ENCODE measurements around the gene ANKS1A. TPM values are rescaled to one million over a fixed set of nuclear protein-coding genes. Genes with fewer than 3 reads are reported as not detected.
"Not testable (repeated sequence)": the region's sequence is repeated elsewhere in the genome, so short reads cannot be mapped to it uniquely, and the experiment has no call there.

The ANKS1A gene
- total RNA-seq, 3 donors from 2014 or later (not counting 1 experiment from before 2014, with no cell fraction given): 10.4 to 11.5 (median 10.9) TPM

DNA sequence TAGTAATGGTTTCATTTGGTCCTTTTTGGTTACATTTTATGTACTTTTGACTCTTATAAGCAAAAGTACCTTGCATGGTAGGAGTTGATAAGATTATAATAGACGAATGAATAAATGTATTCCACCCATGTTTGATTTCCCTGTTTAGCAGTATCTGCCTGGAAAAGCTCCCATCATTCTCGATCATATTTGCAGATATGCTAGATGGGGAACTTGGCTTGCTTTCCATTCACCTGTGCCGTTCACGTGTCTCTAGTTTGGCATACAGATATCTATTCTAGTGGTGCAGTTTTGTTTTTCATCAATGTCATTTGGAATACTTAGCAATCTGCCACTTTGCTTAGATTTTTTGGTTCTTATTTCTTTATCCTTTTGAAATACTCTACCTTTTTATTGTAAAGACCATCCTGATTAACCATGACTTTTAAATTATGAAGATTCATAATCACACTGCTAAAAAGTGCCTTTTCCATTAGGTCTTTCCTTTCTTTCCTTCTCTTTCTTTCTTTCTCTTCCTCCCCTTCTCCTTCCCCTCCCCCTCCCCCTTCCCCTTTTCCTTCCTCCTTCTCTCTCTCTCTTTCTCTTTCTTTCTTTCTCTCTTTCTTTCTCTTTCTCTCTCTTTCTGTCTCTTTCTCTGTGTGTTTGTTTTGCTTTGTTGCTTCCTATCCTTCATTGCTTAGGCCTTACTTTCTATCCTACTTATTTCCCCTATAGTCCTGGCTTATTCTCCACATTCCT, 40.4 kb downstream of the ANKS1A start:
- no peaks in the 10 kb centered on the region for H3K9me3 ChIP-seq (ENCODE audit: control insufficient read depth, insufficient read depth, low read length)
- Mint-ChIP-seq H3K4me3 (no peak overlapping the region), H3K9me3 (no peaks in the 10 kb centered on the region), H3K27ac (no peak overlapping the region), H3K4me1 (peaks cover 14 to 15% of the 10 kb centered on the region in 2 donors), H3K27me3 (ENCODE audit: low read depth in 2 of 2) (no peaks in the 10 kb centered on the region), H3K36me3 (no peaks in the 10 kb centered on the region)
- intact Hi-C loops (cut with micrococcal nuclease): no loop called here
- TF ChIP-seq, protein P1, sequence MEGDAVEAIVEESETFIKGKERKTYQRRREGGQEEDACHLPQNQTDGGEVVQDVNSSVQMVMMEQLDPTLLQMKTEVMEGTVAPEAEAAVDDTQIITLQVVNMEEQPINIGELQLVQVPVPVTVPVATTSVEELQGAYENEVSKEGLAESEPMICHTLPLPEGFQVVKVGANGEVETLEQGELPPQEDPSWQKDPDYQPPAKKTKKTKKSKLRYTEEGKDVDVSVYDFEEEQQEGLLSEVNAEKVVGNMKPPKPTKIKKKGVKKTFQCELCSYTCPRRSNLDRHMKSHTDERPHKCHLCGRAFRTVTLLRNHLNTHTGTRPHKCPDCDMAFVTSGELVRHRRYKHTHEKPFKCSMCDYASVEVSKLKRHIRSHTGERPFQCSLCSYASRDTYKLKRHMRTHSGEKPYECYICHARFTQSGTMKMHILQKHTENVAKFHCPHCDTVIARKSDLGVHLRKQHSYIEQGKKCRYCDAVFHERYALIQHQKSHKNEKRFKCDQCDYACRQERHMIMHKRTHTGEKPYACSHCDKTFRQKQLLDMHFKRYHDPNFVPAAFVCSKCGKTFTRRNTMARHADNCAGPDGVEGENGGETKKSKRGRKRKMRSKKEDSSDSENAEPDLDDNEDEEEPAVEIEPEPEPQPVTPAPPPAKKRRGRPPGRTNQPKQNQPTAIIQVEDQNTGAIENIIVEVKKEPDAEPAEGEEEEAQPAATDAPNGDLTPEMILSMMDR (IDR thresholded peaks at IDR 0.05): no peak
- no peaks in the 10 kb centered on the region for H3K36me3 ChIP-seq (ENCODE audit: control insufficient read depth, insufficient read depth, low read length)
- H3K27ac ChIP-seq (ENCODE audit: low read length): no peak overlapping the region
- DNase-seq (no peak), ATAC-seq (no peak)
- H3K4me3 ChIP-seq (ENCODE audit: low read length): no peak overlapping the region
- H3K4me1 ChIP-seq (ENCODE audit: control insufficient read depth, insufficient read depth, low read length): no peaks in the 10 kb centered on the region
- no peaks in the 10 kb centered on the region for H3K27me3 ChIP-seq (ENCODE audit: control insufficient read depth, insufficient read depth, low read length)
- 89% methylated on average over 4 of the region's 4 CpGs for WGBS (ENCODE audit: insufficient coverage)

DNA sequence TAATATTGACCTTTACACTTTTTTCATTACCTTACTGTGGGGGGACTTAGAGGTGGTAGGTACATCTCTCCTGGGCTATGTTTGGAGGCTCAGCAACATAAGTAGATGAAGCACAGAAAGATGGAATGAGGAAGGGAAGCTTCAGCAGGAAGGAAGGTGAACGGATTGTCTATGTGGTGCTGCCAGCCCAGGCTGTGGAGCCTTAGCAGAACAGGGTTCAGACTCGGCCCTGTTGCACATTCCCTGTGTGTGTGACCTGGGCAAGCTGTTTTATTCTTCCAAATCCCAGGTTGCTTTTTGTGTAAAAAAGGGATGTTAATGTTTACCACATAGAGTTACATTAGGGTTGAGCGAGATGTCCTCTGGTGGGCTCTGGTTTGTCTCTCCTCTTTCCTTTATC, 41.2 kb downstream of the ANKS1A start:
- TF ChIP-seq, protein P1 (IDR thresholded peaks at IDR 0.05): no peak
- no peak overlapping the region for H3K4me3 Mint-ChIP-seq
- ATAC-seq: no peak
- 93% methylated on average over 3 of the region's 3 CpGs for WGBS (ENCODE audit: insufficient coverage)
- no peaks in the 10 kb centered on the region for H3K36me3 Mint-ChIP-seq
- no peak overlapping the region for H3K27ac Mint-ChIP-seq
- Histone ChIP-seq H3K4me3 (ENCODE audit: low read length) (no peak overlapping the region), H3K36me3 (ENCODE audit: control insufficient read depth, insufficient read depth, low read length) (no peaks in the 10 kb centered on the region), H3K4me1 (ENCODE audit: control insufficient read depth, insufficient read depth, low read length) (no peaks in the 10 kb centered on the region), H3K27ac (ENCODE audit: low read length) (no peak overlapping the region), H3K9me3 (ENCODE audit: control insufficient read depth, insufficient read depth, low read length) (no peaks in the 10 kb centered on the region), H3K27me3 (ENCODE audit: control insufficient read depth, insufficient read depth, low read length) (no peaks in the 10 kb centered on the region)
- DNase-seq: no peak
- peaks cover 21 to 22% of the 10 kb centered on the region in 2 donors for H3K4me1 Mint-ChIP-seq
- intact Hi-C loops (cut with micrococcal nuclease): no loop called here
- no peaks in the 10 kb centered on the region for H3K27me3 Mint-ChIP-seq (ENCODE audit: low read depth in 2 of 2)
- H3K9me3 Mint-ChIP-seq: no peaks in the 10 kb centered on the region

DNA sequence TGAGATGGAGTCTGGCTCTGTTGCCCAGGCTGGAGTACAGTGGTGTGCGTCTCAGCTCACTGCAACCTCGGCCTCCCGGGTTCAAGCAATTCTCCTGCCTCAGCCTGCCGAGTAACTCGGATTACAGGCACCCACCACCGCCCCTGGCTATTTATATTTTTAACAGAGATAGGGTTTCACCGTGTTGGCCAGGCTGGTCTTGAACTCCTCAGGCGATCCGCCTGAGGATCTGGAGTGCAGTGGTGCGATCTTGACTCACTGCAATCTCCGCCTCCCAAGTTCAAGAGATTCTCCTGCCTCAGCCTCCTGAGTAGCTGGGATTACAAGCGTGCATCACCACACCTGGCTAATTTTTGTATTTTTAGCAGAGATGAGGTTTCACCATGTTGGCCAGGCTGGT, 43.1 kb downstream of the ANKS1A start:
- H3K9me3 Mint-ChIP-seq; H3K27ac Mint-ChIP-seq; H3K4me1 ChIP-seq (ENCODE audit: control insufficient read depth, insufficient read depth, low read length); H3K4me3 Mint-ChIP-seq; H3K4me3 ChIP-seq (ENCODE audit: low read length); intact Hi-C loops (cut with micrococcal nuclease); H3K27ac ChIP-seq (ENCODE audit: low read length); DNase-seq; H3K36me3 Mint-ChIP-seq; ATAC-seq; H3K27me3 Mint-ChIP-seq (ENCODE audit: low read depth in 2 of 2); H3K36me3 ChIP-seq (ENCODE audit: control insufficient read depth, insufficient read depth, low read length); H3K27me3 ChIP-seq (ENCODE audit: control insufficient read depth, insufficient read depth, low read length); H3K9me3 ChIP-seq (ENCODE audit: control insufficient read depth, insufficient read depth, low read length): not testable (repeated sequence)
- WGBS (ENCODE audit: insufficient coverage): 98% methylated on average over 11 of the region's 12 CpGs
- H3K4me1 Mint-ChIP-seq: peaks cover 21 to 22% of the 10 kb centered on the region in 2 donors

DNA sequence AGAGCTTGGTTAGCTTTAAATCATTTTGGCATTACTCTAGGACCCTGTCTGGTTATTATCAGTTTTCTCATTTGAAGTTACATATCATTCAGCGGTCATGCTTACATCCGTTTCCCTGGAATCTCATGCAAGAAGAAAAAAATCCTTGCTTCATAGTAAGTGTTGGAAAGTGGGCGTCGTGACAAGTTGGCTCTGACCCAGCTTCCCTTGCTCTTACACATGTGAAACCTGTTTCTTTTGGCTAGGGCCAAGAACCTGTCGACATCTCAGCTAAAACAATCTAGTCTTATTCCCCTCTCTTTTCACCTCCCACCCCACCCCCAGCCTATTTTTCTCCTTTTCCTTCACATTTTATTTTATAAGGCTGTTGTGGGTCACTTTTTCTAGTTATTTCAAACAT, 45.5 kb downstream of the ANKS1A start:
- no peaks in the 10 kb centered on the region for H3K27me3 Mint-ChIP-seq (ENCODE audit: low read depth in 2 of 2)
- Histone ChIP-seq H3K4me3 (ENCODE audit: low read length) (no peak overlapping the region), H3K36me3 (ENCODE audit: control insufficient read depth, insufficient read depth, low read length) (no peaks in the 10 kb centered on the region), H3K27me3 (ENCODE audit: control insufficient read depth, insufficient read depth, low read length) (no peaks in the 10 kb centered on the region), H3K27ac (ENCODE audit: low read length) (no peak overlapping the region), H3K4me1 (ENCODE audit: control insufficient read depth, insufficient read depth, low read length) (no peaks in the 10 kb centered on the region), H3K9me3 (ENCODE audit: control insufficient read depth, insufficient read depth, low read length) (no peaks in the 10 kb centered on the region)
- TF ChIP-seq, protein P1 (IDR thresholded peaks at IDR 0.05): no peak
- WGBS (ENCODE audit: insufficient coverage): 70% methylated on average over 5 of the region's 5 CpGs
- H3K9me3 Mint-ChIP-seq: no peaks in the 10 kb centered on the region
- no peak overlapping the region for H3K4me3 Mint-ChIP-seq
- no peaks in the 10 kb centered on the region for H3K36me3 Mint-ChIP-seq
- peaks cover 19% of the 10 kb centered on the region in 2 donors for H3K4me1 Mint-ChIP-seq
- DNase-seq (no peak), ATAC-seq (no peak)
- intact Hi-C loops (cut with micrococcal nuclease): no loop called here
- H3K27ac Mint-ChIP-seq: no peak overlapping the region

Measured in natural killer cell (primary cell).